ENCODE results near the gene GTF3C1.

- TF ChIP-seq, protein P1, sequence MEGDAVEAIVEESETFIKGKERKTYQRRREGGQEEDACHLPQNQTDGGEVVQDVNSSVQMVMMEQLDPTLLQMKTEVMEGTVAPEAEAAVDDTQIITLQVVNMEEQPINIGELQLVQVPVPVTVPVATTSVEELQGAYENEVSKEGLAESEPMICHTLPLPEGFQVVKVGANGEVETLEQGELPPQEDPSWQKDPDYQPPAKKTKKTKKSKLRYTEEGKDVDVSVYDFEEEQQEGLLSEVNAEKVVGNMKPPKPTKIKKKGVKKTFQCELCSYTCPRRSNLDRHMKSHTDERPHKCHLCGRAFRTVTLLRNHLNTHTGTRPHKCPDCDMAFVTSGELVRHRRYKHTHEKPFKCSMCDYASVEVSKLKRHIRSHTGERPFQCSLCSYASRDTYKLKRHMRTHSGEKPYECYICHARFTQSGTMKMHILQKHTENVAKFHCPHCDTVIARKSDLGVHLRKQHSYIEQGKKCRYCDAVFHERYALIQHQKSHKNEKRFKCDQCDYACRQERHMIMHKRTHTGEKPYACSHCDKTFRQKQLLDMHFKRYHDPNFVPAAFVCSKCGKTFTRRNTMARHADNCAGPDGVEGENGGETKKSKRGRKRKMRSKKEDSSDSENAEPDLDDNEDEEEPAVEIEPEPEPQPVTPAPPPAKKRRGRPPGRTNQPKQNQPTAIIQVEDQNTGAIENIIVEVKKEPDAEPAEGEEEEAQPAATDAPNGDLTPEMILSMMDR (IDR thresholded peaks at IDR 0.05) = no peak
- no peak for TF ChIP-seq EP300 (IDR thresholded peaks at IDR 0.05)
- no peak for TF ChIP-seq POLR2AphosphoS5 (IDR thresholded peaks at IDR 0.05)
- no peak for TF ChIP-seq POLR2A (IDR thresholded peaks at IDR 0.05)
Measured at GRCh38 chr16:27453494-27453825, 96.3 kb downstream of the GTF3C1 start.
